GM11168 (cell line): Measurements from ENCODE around the gene RABGAP1L.

ENCODE experiments used
- in situ Hi-C: fragments of 300-500 bp; cut with MboI; formaldehyde crosslinking; loops from one replicate; pipeline ENCODE4 v1.12.0; 2022; ENCODE audit warnings: low sequenced_read_pairs; ENCODE audit not compliant: unreplicated experiment

Gene RABGAP1L

GRCh38 chr1:174194461-174194860 is 35.1 kb downstream of the RABGAP1L start:
- in situ Hi-C loops = no loop called here

- in situ Hi-C loops = no loop called here
Measured at GRCh38 chr1:174197088-174197487, 37.8 kb downstream of the RABGAP1L start.

GRCh38 chr1:174197547-174197946 is 38.2 kb downstream of the RABGAP1L start:
- in situ Hi-C loops = no loop called here

GRCh38 chr1:174198202-174198601 is 38.9 kb downstream of the RABGAP1L start:
- in situ Hi-C loops = no loop called here

- in situ Hi-C loops = no loop called here
Measured at GRCh38 chr1:174200746-174201145, 41.4 kb downstream of the RABGAP1L start.

- in situ Hi-C loops = no loop called here
Measured at GRCh38 chr1:174204697-174205308, 45.5 kb downstream of the RABGAP1L start.

GRCh38 chr1:174206148-174206836 is 47.0 kb downstream of the RABGAP1L start:
- in situ Hi-C loops = no loop called here

GRCh38 chr1:174209347-174210187 is 50.2 kb downstream of the RABGAP1L start:
- in situ Hi-C loops = loop anchor here (5.0 kb wide), 2 partner anchors 37 to 112 kb away; no protein-coding TSS in a partner anchor

- in situ Hi-C loops = loop anchor here (5.0 kb wide), 2 partner anchors 39 to 114 kb away; no protein-coding TSS in a partner anchor
Measured at GRCh38 chr1:174211486-174211885, 52.2 kb downstream of the RABGAP1L start.

- in situ Hi-C loops = no loop called here
Measured at GRCh38 chr1:174215766-174216165, 56.4 kb downstream of the RABGAP1L start.

- in situ Hi-C loops = no loop called here
Measured at GRCh38 chr1:174217248-174217647, 57.9 kb downstream of the RABGAP1L start.

GRCh38 chr1:174217787-174218574 is 58.7 kb downstream of the RABGAP1L start:
- in situ Hi-C loops = no loop called here

- in situ Hi-C loops = no loop called here
Measured at GRCh38 chr1:174218983-174219382, 59.7 kb downstream of the RABGAP1L start.

GRCh38 chr1:174219606-174220370 is 60.5 kb downstream of the RABGAP1L start:
- in situ Hi-C loops = no loop called here

GRCh38 chr1:174221681-174222080 is 62.4 kb downstream of the RABGAP1L start:
- in situ Hi-C loops = no loop called here

- in situ Hi-C loops = no loop called here
Measured at GRCh38 chr1:174222166-174222949, 63.0 kb downstream of the RABGAP1L start.

GRCh38 chr1:174224641-174225040 is 65.3 kb downstream of the RABGAP1L start:
- in situ Hi-C loops = no loop called here

- in situ Hi-C loops = no loop called here
Measured at GRCh38 chr1:174225499-174226204, 66.3 kb downstream of the RABGAP1L start.
